GM13977 (cell line): ENCODE measurements around the gene POMGNT1.

Experiments used
- DNase-seq: peaks from one replicate; pipeline ENCODE4 v3.0.0; 2012; ENCODE audit warnings: low spot score
- in situ Hi-C: fragments of 300-500 bp; cut with MboI; formaldehyde crosslinking; loops from one replicate; pipeline ENCODE4 v1.12.0; 2022; ENCODE audit warnings: low sequenced_read_pairs, low pct_unique_long_range_greater_than_20kb, mixed read lengths, inconsistent platforms; ENCODE audit not compliant: unreplicated experiment
- TF ChIP-seq, protein P1 (sequence below): IDR thresholded peaks from 2 replicates; pipeline ENCODE4 v1.5.1; 2012; ENCODE audit warnings: mild to moderate bottlenecking, control low read depth; ENCODE audit not compliant: insufficient read depth; ENCODE audit errors: extremely low read depth, missing control alignments

The POMGNT1 gene

GRCh38 chr1:46175243-46175642, 23.0 kb downstream of the POMGNT1 start:
- no peak for DNase-seq
- in situ Hi-C loops = loop anchor here (5.0 kb wide), 1 partner anchor 138 kb away; no protein-coding TSS in a partner anchor
- TF ChIP-seq, protein P1, sequence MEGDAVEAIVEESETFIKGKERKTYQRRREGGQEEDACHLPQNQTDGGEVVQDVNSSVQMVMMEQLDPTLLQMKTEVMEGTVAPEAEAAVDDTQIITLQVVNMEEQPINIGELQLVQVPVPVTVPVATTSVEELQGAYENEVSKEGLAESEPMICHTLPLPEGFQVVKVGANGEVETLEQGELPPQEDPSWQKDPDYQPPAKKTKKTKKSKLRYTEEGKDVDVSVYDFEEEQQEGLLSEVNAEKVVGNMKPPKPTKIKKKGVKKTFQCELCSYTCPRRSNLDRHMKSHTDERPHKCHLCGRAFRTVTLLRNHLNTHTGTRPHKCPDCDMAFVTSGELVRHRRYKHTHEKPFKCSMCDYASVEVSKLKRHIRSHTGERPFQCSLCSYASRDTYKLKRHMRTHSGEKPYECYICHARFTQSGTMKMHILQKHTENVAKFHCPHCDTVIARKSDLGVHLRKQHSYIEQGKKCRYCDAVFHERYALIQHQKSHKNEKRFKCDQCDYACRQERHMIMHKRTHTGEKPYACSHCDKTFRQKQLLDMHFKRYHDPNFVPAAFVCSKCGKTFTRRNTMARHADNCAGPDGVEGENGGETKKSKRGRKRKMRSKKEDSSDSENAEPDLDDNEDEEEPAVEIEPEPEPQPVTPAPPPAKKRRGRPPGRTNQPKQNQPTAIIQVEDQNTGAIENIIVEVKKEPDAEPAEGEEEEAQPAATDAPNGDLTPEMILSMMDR = no peak

GRCh38 chr1:46174448-46175231, 23.6 kb downstream of the POMGNT1 start, which contains the start of gene TSPAN1:
TSPAN1 (plus strand) TSS chr1:46175087; CDS start chr1:46181108, 6,021 bp downstream.
- DNase-seq = no peak
- TF ChIP-seq, protein P1 = no peak
- in situ Hi-C loops = loop anchor here (5.0 kb wide), 1 partner anchor 137 kb away; no protein-coding TSS in a partner anchor

DNA sequence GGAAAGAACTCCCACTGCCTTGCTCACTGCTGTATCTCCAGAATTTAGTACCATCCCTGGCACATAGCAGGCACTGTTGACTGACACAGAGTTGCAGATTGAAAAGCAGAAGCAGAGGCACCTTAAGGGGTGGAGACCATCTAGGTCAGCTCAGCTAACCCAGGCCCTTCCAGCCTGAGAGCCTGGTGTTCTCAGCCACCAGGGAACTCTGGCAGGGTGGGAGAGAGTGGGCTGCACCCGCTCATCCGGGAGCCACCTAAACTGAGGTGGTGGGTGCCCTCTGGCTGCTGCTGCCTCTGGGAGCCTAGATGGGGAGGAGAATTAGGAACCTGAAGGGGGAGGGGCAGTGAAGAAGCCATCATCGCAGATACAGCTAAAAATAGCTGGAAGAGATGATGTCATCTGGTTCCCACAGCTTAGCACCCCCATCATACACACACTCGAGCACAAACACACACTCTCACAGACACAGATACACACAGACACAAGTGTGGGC, 24.8 kb downstream of the POMGNT1 start:
- no peak for DNase-seq
- in situ Hi-C loops = no loop called here
- TF ChIP-seq, protein P1 = no peak

DNA sequence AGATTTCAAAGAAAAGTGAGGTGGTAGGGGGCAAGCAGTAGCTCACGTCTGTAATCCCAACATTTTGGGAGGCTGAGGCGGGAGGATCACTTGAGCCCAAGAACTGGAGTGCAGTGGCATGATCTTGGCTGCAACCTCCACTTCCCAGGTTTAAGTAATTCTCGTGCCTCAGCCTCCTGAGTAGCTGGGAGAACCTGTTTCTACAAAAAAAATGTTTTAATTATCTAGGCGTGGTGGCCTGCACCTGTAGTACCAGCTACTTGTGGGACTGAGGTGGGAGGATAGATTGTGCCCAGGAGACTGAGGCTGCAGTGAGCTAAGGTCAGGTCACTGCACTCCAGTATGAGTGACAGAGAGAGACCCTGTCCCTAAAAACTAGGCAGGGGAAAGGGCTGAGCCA, 25.9 kb downstream of the POMGNT1 start:
- in situ Hi-C loops = no loop called here
- TF ChIP-seq, protein P1 = no peak
- no peak for DNase-seq

DNA sequence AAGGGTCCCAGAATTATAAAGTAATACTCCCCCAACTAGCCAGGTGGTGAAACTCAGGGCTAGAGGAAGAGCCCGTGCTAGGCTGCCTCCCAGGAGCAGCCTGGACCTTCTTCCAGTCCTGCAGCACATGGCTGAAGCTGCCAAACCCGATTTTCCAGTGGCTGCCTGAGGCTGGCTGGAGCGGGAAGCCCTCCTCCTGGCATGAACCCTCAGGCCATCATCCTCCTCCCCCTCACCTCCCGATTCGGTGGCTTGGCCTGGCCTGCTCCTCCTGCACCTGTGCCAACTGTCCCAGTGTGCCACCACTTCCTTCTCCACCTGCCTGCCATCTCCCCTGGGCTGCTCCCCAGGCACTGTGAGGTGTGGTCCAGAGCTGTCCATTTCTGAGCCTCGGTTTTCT, 26.4 kb downstream of the POMGNT1 start:
- in situ Hi-C loops = no loop called here
- DNase-seq = no peak
- TF ChIP-seq, protein P1 = no peak

DNA sequence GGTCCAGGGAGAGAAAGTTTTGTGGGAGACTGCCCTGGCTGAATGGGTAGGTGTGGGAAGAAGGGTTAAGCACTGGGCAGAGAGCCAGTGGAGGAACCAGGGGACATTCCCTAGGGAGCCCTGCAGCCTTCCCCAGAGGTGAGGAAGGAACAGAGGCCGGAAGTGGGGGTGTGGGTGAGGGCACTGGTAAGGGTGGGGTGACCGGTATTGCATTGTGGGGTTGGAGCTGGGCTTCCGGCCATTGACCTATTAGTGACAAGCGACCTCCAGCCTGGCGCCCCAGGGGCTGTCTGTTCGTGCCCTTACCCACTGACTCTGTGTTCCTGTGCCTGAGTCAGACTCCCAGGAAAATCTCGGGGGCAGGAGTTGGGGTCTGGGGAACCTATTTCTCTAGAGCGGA, 26.9 kb downstream of the POMGNT1 start:
- no peak for DNase-seq
- TF ChIP-seq, protein P1 = no peak
- in situ Hi-C loops = no loop called here
